ENCODE measurements around the gene HNRNPA2B1. TPM values are rescaled to one million over a fixed set of nuclear protein-coding genes. Genes with fewer than 3 reads are reported as not detected.
"Not testable (repeated sequence)": the region's sequence is repeated elsewhere in the genome, so short reads cannot be mapped to it uniquely, and the experiment has no call there.

HNRNPA2B1 gene
- total RNA-seq, 1 experiment from 2014 or later = 1,137 TPM

DNA sequence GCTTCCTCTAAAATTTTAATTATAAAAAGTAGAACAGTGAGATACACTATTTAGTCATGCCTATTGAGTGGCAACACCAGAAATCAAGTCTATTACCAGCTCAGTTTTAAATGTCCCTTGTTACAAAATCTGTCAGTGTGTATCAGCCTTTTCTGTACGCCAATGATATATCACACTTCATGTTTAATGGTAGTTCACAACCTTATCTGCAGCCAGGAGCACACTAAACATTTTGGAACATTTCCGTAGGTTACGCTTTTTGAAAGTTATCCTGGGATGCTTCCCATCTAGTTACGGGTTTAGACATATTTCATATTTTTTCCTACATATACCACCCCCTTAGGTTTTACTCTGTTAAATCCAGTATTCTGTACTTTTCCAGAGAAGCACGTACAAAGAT, 5.4 kb downstream of the HNRNPA2B1 start:
- H2BK15ac ChIP-seq (ENCODE audit: low read depth, low read length) = no peak overlapping the region
- no peaks in the 10 kb centered on the region for H3K9me3 ChIP-seq (ENCODE audit: control insufficient read depth, low read depth, low read length)
- no peak overlapping the region for H3K23ac ChIP-seq (ENCODE audit: insufficient read length, low read depth, low read length)
- H3K9ac ChIP-seq (ENCODE audit: extremely low read depth, insufficient read length, low read length) = no peak overlapping the region
- peaks cover 43% of the 10 kb centered on the region for H3K79me2 ChIP-seq (ENCODE audit: insufficient read depth, low read length)
- no peaks in the 10 kb centered on the region for H3K27me3 ChIP-seq (ENCODE audit: insufficient read depth, low read length)
- no peak overlapping the region for H2BK12ac ChIP-seq (ENCODE audit: insufficient read length, low read depth, low read length)
- H4K8ac ChIP-seq (replicated peaks; ENCODE audit: insufficient read length, low read depth, low read length) = no peak overlapping the region
- H3K79me1 ChIP-seq (ENCODE audit: insufficient read depth, low read depth, low read length, poor library complexity, severe bottlenecking) = peaks cover 3% of the 10 kb centered on the region
- peaks cover 5% of the 10 kb centered on the region for H3K27me3 Mint-ChIP-seq (ENCODE audit: low read depth)
- no peak overlapping the region for H3K27ac ChIP-seq (ENCODE audit: insufficient read length, low read depth, low read length)
- peak overlapping the region; percentile 70 to 100; a peak in 4 of 5 replicates for H3K4me3 Mint-ChIP-seq
- H2AFZ ChIP-seq (ENCODE audit: low read length) = no peak overlapping the region
- TF ChIP-seq CTCF (conservative IDR thresholded peaks at IDR 0.05) = no peak
- no peaks in the 10 kb centered on the region for H4K20me1 ChIP-seq (ENCODE audit: control insufficient read depth, insufficient read depth, insufficient read length)
- H2BK120ac ChIP-seq (ENCODE audit: low read depth, low read length, poor library complexity, severe bottlenecking) = no peak overlapping the region
- peaks cover 2% of the 10 kb centered on the region for H3K4me1 ChIP-seq (ENCODE audit: insufficient read depth, low read length)
- no peak overlapping the region for H3K14ac ChIP-seq (ENCODE audit: insufficient read depth, low read length)
- no peak overlapping the region for H4K91ac ChIP-seq (ENCODE audit: insufficient read length, low read depth, low read length)
- peaks cover 92 to 98% (median 98%) of the 10 kb centered on the region in 3 experiments for H3K36me3 Mint-ChIP-seq (ENCODE audit: insufficient read depth in 1 of 3, low read depth in 3 of 3)
- peaks cover 32 to 55% of the 10 kb centered on the region in 2 experiments for H3K4me1 Mint-ChIP-seq
- no peak overlapping the region for H2BK5ac ChIP-seq (ENCODE audit: insufficient read length, low read length)
- H3K56ac ChIP-seq (ENCODE audit: insufficient read length, low read depth, low read length) = no peak overlapping the region
- no peak overlapping the region for H3K4me2 ChIP-seq (ENCODE audit: insufficient read depth, insufficient read length, low read length)
- no peak for DNase-seq
- H2BK20ac ChIP-seq (ENCODE audit: low read depth, low read length, poor library complexity, severe bottlenecking) = no peak overlapping the region
- H3K23me2 ChIP-seq (ENCODE audit: insufficient read length, low read depth, low read length, poor library complexity, severe bottlenecking) = no peaks in the 10 kb centered on the region
- H3K9me3 Mint-ChIP-seq = peaks cover 10 to 16% of the 10 kb centered on the region in 2 experiments
- no peak overlapping the region for H3K18ac ChIP-seq (ENCODE audit: insufficient read length, low read depth, low read length)
- peak overlapping the region in 1 of 3 experiments; percentile 90; a peak in 1 of 7 replicates for H3K27ac Mint-ChIP-seq
- H3K4ac ChIP-seq (ENCODE audit: low read depth, low read length) = no peak overlapping the region
- H3T11ph ChIP-seq (ENCODE audit: low read length) = no peak overlapping the region
- no peak overlapping the region for H4K5ac ChIP-seq (ENCODE audit: insufficient read length, low read depth, low read length)
- H2AK5ac ChIP-seq (ENCODE audit: insufficient read length, low read length) = no peak overlapping the region
- WGBS (ENCODE audit: extremely low coverage, insufficient read length, low lambda C conversion rate) = no CpG with 5 or more reads among the region's 5 CpGs

DNA sequence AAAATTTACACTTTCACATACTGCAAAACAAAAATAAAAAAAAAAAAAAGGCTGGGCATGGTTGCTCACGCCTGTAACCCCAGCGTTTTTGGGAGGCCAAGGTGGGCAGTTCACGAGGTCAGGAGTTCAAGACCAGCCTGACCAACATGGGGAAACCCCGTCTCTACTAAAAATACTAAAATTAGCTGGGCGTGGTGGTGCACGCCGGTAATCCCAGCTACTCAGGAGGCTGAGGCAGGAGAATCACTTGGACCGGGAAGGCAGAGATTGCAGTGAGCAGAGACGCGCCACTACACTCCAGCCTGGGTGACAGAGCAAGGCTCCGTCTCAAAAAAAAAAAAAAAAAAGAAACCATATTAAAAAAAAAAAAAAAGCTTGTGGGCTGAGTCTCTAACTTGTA, 5.8 kb downstream of the HNRNPA2B1 start:
- not testable (repeated sequence) for H3K14ac ChIP-seq (ENCODE audit: insufficient read depth, low read length); H3K27ac ChIP-seq (ENCODE audit: insufficient read length, low read depth, low read length); H2BK15ac ChIP-seq (ENCODE audit: low read depth, low read length); H3K4me2 ChIP-seq (ENCODE audit: insufficient read depth, insufficient read length, low read length); H2BK5ac ChIP-seq (ENCODE audit: insufficient read length, low read length); H2BK120ac ChIP-seq (ENCODE audit: low read depth, low read length, poor library complexity, severe bottlenecking); H3K18ac ChIP-seq (ENCODE audit: insufficient read length, low read depth, low read length); H3K9ac ChIP-seq (ENCODE audit: extremely low read depth, insufficient read length, low read length); H2AFZ ChIP-seq (ENCODE audit: low read length); H4K8ac ChIP-seq (replicated peaks; ENCODE audit: insufficient read length, low read depth, low read length); H2BK12ac ChIP-seq (ENCODE audit: insufficient read length, low read depth, low read length); H3K27me3 Mint-ChIP-seq (ENCODE audit: low read depth); H3K27me3 ChIP-seq (ENCODE audit: insufficient read depth, low read length); H3T11ph ChIP-seq (ENCODE audit: low read length); H4K5ac ChIP-seq (ENCODE audit: insufficient read length, low read depth, low read length); H3K23ac ChIP-seq (ENCODE audit: insufficient read length, low read depth, low read length); H3K56ac ChIP-seq (ENCODE audit: insufficient read length, low read depth, low read length); H4K20me1 ChIP-seq (ENCODE audit: control insufficient read depth, insufficient read depth, insufficient read length); H2AK5ac ChIP-seq (ENCODE audit: insufficient read length, low read length); H3K4me1 ChIP-seq (ENCODE audit: insufficient read depth, low read length); H3K79me1 ChIP-seq (ENCODE audit: insufficient read depth, low read depth, low read length, poor library complexity, severe bottlenecking); H4K91ac ChIP-seq (ENCODE audit: insufficient read length, low read depth, low read length); H3K9me3 ChIP-seq (ENCODE audit: control insufficient read depth, low read depth, low read length); H2BK20ac ChIP-seq (ENCODE audit: low read depth, low read length, poor library complexity, severe bottlenecking); H3K23me2 ChIP-seq (ENCODE audit: insufficient read length, low read depth, low read length, poor library complexity, severe bottlenecking); H3K4ac ChIP-seq (ENCODE audit: low read depth, low read length); DNase-seq
- Mint-ChIP-seq H3K4me1 (peaks cover 32 to 55% of the 10 kb centered on the region in 2 experiments), H3K4me3 (peak overlapping the region; percentile 10 to 65; a peak in 3 of 5 replicates), H3K36me3 (ENCODE audit: insufficient read depth in 1 of 3, low read depth in 3 of 3) (peaks cover 92 to 98% (median 98%) of the 10 kb centered on the region in 3 experiments), H3K9me3 (peaks cover 8 to 13% of the 10 kb centered on the region in 2 experiments), H3K27ac (peak overlapping the region in 2 of 3 experiments; percentile 72 to 92; a peak in 3 of 7 replicates)
- no CpG with 5 or more reads among the region's 11 CpGs for WGBS (ENCODE audit: extremely low coverage, insufficient read length, low lambda C conversion rate)
- H3K79me2 ChIP-seq (ENCODE audit: insufficient read depth, low read length) = peaks cover 39% of the 10 kb centered on the region
